Measurements from ENCODE around the gene SPC25.

DNA sequence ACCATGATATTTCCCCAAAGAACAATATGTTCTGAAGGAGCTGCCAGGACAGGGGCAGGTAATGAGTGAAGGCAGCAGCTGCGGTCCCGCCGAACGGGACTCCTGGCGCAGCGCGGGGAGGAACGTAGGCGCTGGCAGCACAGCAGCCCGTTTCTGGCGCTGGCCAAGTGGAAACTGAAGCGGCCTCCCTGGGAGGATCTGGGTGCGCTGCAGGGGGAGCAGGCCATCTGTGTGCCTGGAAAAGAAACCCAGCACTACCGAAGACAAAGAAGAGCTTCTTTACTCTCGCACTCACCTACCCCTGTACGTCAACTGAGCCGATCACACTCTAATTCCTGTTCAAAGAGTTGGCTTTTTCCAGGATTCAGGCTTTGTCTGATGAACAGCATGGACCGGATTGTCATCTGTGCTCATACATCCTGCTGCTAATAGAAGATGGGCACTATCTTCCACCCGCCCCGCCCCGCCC lies 22.7 kb upstream of the SPC25 start:
- TF ChIP-seq, protein P1, sequence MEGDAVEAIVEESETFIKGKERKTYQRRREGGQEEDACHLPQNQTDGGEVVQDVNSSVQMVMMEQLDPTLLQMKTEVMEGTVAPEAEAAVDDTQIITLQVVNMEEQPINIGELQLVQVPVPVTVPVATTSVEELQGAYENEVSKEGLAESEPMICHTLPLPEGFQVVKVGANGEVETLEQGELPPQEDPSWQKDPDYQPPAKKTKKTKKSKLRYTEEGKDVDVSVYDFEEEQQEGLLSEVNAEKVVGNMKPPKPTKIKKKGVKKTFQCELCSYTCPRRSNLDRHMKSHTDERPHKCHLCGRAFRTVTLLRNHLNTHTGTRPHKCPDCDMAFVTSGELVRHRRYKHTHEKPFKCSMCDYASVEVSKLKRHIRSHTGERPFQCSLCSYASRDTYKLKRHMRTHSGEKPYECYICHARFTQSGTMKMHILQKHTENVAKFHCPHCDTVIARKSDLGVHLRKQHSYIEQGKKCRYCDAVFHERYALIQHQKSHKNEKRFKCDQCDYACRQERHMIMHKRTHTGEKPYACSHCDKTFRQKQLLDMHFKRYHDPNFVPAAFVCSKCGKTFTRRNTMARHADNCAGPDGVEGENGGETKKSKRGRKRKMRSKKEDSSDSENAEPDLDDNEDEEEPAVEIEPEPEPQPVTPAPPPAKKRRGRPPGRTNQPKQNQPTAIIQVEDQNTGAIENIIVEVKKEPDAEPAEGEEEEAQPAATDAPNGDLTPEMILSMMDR (IDR thresholded peaks at IDR 0.05), result no peak
- no peak for TF ChIP-seq POLR2A (IDR thresholded peaks at IDR 0.05)
